NOMO-1 (cell line): Measurements from ENCODE around the gene LIN7B.
"Not testable (repeated sequence)": the region's sequence is repeated elsewhere in the genome, so short reads cannot be mapped to it uniquely, and the experiment has no call there.

Experiments used
- DNase-seq, 2 experiments: peaks; one replicate each; lab custom pipeline; 2025; ENCODE audit not compliant: unreplicated experiment in 2 of 2; lab: John Stamatoyannopoulos, UW

LIN7B gene

GRCh38 chr19:49141352-49141751 is 27.2 kb downstream of the LIN7B start:
- DNase-seq = no peak

GRCh38 chr19:49142866-49143335 is 28.7 kb downstream of the LIN7B start:
- no peak for DNase-seq

- DNase-seq = peak; percentile 25 to 63
Observed at GRCh38 chr19:49145573-49146407, 31.6 kb downstream of the LIN7B start.

GRCh38 chr19:49146408-49146770 is 32.2 kb downstream of the LIN7B start:
- DNase-seq = not testable (repeated sequence)

GRCh38 chr19:49148044-49148682 is 34.0 kb downstream of the LIN7B start:
- no peak for DNase-seq

GRCh38 chr19:49148784-49149651 is 34.8 kb downstream of the LIN7B start:
- DNase-seq = peak; percentile 83 to 88

GRCh38 chr19:49149652-49150105 is 35.5 kb downstream of the LIN7B start:
- DNase-seq = peak in 1 of 2 experiments; percentile 43

GRCh38 chr19:49150106-49150943 is 36.2 kb downstream of the LIN7B start:
- peak; percentile 89 to 93 for DNase-seq

- DNase-seq = no peak
Observed at GRCh38 chr19:49150944-49151243, 36.7 kb downstream of the LIN7B start.

- peak; percentile 60 to 67 for DNase-seq
Observed at GRCh38 chr19:49151267-49152118, 37.3 kb downstream of the LIN7B start.

- DNase-seq = no peak
Observed at GRCh38 chr19:49152119-49152550, 38.0 kb downstream of the LIN7B start.

- no peak for DNase-seq
Observed at GRCh38 chr19:49153167-49153809, 39.1 kb downstream of the LIN7B start.

- no peak for DNase-seq
Observed at GRCh38 chr19:49154279-49154678, 40.1 kb downstream of the LIN7B start.

GRCh38 chr19:49155005-49155819 is 41.0 kb downstream of the LIN7B start, which contains the start of gene HRC:
HRC (minus strand) TSS chr19:49155396; CDS start chr19:49155237, 159 bp downstream.
- peak in 1 of 2 experiments; percentile 24 for DNase-seq

- no peak for DNase-seq
Observed at GRCh38 chr19:49155820-49156346, 41.7 kb downstream of the LIN7B start.

GRCh38 chr19:49157445-49158224 is 43.5 kb downstream of the LIN7B start, which contains the start of gene TRPM4:
TRPM4 (plus strand) TSS chr19:49157792; CDS start chr19:49157867, 75 bp downstream.
- peak; percentile 79 to 81 for DNase-seq
